KG1 (cell line): Measurements from ENCODE around the gene MYRIP.
A peak's percentile ranks its signal among the peaks of the same experiment; 100 is the strongest.

ENCODE experiments used
- DNase-seq: peaks from one replicate; lab custom pipeline; 2025; lab: John Stamatoyannopoulos, UW

The MYRIP gene

DNA sequence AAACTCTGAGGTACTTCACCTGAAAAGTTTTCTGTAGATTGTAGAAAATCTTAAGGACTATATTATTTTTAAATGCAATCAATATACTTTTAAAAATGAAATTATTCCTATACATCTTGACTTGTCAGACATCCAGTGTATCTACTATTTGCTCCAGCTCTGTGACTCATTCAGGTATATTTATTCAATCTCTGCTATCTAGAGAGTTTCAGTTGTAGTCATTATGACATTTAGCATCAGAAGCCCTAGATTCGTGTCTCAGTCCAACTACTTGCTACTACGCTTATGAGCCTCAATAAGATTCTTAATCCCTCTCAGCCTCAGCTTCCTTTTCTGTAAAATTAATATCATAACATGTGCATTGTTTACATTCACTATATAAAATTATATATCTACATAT is 477.8 kb downstream of the MYRIP start:
- no peak for DNase-seq

DNA sequence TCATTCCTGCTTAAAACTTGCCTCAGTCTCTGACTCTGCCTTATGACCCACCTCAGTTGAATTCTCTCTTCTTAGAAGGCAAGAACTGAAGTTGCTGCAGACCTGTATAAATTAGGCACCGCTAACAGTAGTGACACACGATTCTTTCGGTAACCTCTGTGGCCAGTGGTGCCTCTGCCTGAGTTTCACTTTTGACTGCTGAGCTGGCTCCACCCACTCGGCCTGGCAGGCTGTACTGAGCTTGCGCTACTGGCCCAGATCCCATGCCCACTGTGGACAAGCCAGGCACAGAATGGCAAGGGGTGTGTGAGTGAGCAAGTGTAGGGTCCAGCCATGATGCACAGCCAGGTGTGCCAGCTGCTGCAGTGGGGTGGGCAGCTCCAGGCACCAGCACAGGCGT is 481.0 kb downstream of the MYRIP start:
- DNase-seq: no peak

DNA sequence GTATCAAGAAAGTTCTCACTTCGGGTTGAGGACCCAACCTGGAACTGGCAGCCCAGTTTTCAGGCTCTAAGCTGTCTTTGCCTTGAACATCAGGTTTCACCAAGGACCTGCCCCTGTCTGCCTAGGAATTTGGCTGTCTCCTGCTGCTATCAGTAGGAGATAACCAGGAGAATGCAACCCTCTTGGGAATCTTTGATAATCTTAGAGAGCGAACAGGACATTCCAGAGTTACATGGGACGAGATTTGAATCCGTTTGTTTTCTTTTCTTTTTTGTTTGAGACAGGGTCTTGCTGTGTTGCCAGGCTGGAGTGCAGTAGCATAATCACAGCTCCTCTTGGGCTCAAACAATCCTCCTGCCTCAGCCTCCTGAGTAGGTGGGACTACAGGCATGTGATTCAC is 482.1 kb downstream of the MYRIP start:
- DNase-seq: no peak

DNA sequence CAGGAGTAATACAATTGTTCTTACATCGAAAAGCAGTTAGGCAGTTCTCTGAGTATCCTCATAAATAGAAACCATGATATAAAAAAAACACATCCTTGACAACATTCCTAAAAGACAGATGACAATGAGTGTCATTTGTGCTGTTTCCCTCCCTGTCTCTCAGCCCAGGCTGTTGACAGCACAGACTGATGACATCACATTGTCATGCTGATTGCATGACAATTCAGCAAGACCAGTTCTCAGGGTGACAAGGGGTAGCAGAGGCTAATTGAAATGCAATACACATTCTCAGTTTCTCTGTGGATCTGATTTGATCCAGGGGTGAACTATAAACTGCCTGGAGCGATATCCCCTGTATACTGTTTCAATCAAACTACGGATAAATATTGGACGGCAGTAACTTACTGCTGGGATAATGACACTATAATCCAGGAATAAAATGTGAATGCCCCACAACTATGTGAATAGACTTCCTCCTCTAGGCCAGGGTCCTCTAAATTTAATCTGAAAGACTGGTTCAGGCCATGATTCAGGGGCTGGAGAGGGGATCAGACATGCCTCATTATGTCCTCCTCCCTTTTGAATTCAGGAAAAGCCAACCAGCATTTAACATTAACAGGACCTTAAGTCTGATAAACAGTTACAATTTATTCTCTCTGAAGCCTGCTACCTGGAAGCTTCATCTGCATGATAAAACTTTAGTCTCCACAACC is 483.4 kb downstream of the MYRIP start:
- no peak for DNase-seq

DNA sequence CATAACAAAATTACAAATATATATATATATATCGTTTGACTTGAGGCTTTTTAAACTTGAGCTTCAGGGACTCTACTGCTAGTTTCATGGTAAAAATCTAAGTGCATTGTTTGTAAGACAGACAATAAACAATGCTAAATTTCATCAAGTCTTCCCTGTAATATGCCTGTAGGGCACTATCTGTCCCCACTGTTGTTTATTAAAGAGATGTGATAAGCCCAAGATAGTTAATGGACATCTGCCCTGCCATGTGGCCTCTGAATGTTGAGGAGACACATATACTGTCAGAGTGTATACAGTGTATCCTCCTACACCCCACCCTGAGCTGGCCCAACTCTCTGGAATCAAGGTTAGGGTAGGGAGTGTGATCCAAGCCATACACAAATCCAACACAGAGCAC is 485.0 kb downstream of the MYRIP start:
- no peak for DNase-seq

- DNase-seq: no peak
These were observed 488.7 kb downstream of the MYRIP start for GRCh38 chr3:40298075-40298474.

DNA sequence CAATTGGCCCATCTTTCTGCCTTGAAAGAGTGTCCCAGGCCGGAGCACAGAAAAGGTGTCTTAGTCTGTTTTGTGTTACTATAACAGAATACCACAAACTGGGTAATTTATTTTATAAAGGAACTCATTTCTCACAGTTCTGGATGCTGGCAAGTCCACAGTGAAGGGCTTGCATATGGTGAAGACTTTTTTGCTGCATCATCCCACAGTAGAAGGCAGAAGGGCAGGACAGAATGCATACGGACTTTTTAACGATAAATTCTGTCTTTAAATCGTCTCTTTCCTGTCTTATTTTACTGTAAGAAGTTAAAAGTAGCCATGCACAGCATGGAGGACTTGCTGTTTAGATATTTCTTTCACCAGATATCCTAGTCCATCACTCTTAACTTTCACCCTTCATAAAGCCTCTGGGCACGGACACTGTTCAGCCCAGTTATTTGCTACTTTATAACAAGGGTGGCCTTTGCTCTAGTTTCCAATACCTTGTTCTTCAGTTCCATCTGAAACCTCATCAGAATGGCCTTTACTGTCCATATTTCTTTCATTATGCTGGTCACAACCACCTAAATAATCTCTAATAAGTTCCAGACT is 489.8 kb downstream of the MYRIP start:
- DNase-seq: no peak

DNA sequence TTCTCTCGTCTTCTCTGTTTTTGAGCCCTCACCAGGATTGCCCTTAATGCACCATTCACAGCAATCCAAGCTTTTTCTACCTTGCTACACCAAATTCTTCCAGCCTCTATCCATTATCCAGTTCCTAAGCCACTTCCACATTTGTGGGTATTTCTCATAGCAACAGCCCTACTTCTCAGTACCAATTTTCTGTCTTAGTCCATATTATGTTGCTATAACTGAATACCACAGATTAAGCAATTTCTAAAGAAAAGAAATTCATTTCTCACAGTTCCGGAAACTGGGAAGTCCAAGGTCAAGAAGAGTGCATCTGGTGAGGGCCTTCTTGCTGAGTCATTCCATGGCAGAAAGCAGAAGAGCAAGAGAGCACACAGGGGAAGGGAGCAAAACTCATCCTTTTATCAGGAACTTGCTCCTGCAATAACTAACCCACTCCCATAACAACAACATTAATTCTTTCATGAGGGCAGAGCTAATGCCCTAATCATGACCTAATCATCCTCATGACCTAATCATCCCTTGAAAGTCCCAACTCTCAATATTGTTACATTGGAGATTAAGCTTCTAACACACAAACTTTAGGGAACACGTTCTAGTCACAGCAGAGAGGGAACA is 490.4 kb downstream of the MYRIP start:
- peak; percentile 39 for DNase-seq

DNA sequence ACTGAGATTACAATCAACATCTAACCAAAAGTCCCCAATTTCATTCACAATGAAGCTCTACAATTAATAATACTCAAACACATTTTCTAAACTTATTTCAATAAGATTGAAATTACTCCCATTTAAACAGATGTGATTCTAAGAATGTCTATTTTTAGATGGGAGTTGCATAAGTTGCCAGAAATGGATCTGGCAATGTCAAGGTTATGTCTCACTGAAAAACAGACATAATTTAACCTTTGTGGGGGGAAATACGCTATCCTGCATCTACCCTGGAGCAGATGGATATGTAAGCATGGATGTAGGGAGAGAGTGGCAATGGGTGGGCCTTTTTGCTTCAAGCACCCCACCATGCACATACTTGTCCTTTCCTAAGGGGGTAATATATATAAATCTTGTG is 493.4 kb downstream of the MYRIP start:
- no peak for DNase-seq

DNA sequence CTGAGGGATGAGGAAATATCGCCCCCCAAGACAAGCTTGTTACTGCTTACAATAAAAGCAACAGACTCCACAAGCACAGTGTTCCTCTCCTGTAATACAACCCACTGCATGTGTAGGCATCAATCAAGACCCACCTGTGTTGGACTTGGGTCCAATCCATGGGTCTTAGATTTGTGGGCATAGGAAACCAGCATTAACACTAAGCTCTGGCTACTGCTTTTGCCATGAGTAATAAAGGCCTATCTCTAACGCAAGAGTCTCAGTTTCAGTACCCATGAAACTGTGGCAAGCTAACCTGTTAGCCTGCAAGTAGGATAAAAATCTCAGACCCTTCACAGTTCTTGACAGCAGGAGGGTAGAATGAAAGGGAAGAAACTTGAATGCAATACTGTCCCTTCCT is 494.9 kb downstream of the MYRIP start:
- DNase-seq: no peak

GRCh38 chr3:40306336-40306735 is 496.9 kb downstream of the MYRIP start:
- DNase-seq: no peak

DNA sequence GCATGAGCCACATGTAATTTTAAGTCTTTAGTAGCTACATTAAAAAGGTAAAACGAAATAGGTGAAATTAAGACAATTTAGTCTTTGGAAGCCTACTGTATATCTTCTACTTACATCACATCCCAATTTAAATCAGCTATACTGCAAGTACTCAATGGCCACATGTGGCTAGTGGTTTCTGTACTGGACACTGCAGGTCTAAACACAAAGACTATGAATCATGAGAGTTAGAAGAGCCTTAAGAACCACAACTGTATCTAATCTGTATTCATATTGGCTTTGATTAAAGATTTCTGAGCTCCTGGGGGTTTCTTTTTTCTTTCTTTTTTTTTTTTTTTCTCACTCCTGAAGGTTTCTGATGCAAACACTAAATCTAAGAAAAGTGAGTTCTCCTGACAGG is 497.8 kb downstream of the MYRIP start:
- DNase-seq: no peak

DNA sequence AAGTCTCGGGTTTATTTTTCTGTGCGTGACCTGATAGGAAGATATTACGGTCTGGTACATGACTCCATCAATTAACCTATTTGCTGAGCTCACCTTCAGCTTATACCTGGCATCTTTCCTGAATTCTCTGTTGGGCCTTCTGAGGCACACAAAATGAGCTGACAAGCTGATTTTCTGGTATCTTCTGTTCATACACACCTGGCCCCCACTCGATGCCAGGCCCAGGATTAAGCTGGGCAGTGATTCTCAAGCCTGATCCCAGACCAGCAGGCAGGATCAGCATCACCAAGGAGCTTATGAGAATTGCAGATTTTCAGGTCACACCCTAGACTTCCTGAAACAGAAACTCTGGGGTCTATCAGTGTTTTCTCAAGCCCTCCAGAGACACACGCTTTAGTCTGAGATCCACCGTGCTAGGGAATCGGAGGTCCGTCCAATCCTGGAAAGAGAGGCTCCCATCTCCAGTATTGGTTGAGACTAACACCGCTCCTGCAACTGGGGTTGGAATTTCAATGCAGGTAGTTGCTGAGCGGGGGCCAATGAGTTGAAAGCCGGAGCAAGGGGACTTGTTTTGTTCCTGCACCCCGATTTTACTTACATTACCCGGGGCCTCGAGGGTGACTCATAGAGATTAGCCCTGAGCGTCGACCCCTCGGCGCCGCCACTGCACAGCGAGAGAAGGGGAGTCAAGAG is 499.5 kb downstream of the MYRIP start:
- DNase-seq: no peak

- peak; percentile 96 for DNase-seq
These were observed 500.1 kb downstream of the MYRIP start, which contains the start of gene EIF1B for GRCh38 chr3:40309418-40309924. Gene EIF1B (plus strand): TSS chr3:40309707. CDS start chr3:40309942, 235 bp downstream.
